ENCODE data around the gene ATR. TPM values are rescaled to one million over a fixed set of nuclear protein-coding genes. Genes with fewer than 3 reads are reported as not detected.

Gene ATR
- total RNA-seq, 6 donors from 2014 or later: 16.5 to 62.5 (median 24.0) TPM

DNA sequence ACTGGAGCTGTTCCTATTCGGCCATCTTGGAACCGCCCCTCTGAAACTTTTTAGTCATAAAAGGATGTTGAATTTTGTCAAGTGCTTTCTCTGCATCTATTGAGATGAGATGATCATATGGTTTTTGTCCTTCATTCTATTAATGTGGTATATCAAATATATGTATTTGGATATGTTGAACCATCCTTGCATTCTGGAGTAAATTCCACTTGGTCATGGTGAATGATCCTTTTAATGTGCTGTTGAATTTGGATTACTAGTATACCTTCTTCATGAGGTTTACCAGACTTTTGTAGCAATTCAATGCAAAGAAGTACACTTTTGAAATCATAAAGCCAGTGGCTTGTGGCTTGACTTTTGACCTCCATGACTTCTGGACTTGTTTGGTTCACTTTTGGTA lies 97.3 kb downstream of the ATR start:
- Histone ChIP-seq H3K9me3 (peaks cover 6 to 17% (median 12%) of the 10 kb centered on the region in 4 donors), H3K36me3 (peaks cover 8 to 56% (median 23%) of the 10 kb centered on the region in 4 donors), H3K4me1 (no peaks in the 10 kb centered on the region), H3K27me3 (no peaks in the 10 kb centered on the region), H3K27ac (no peak overlapping the region), H3K4me3 (no peak overlapping the region)
- no peak for TF ChIP-seq POLR2A (IDR thresholded peaks at IDR 0.05)
- TF ChIP-seq EP300 (IDR thresholded peaks at IDR 0.05): no peak
- no peak for TF ChIP-seq POLR2AphosphoS5 (IDR thresholded peaks at IDR 0.05)
- TF ChIP-seq, protein P1, sequence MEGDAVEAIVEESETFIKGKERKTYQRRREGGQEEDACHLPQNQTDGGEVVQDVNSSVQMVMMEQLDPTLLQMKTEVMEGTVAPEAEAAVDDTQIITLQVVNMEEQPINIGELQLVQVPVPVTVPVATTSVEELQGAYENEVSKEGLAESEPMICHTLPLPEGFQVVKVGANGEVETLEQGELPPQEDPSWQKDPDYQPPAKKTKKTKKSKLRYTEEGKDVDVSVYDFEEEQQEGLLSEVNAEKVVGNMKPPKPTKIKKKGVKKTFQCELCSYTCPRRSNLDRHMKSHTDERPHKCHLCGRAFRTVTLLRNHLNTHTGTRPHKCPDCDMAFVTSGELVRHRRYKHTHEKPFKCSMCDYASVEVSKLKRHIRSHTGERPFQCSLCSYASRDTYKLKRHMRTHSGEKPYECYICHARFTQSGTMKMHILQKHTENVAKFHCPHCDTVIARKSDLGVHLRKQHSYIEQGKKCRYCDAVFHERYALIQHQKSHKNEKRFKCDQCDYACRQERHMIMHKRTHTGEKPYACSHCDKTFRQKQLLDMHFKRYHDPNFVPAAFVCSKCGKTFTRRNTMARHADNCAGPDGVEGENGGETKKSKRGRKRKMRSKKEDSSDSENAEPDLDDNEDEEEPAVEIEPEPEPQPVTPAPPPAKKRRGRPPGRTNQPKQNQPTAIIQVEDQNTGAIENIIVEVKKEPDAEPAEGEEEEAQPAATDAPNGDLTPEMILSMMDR (IDR thresholded peaks at IDR 0.05): no peak
- 90 to 100% methylated on average over 2 of the region's 2 CpGs for WGBS, 2 donors
- DNase-seq: no peak
- no peak for ATAC-seq (ENCODE audit: low FRiP score in 2 of 2)

DNA sequence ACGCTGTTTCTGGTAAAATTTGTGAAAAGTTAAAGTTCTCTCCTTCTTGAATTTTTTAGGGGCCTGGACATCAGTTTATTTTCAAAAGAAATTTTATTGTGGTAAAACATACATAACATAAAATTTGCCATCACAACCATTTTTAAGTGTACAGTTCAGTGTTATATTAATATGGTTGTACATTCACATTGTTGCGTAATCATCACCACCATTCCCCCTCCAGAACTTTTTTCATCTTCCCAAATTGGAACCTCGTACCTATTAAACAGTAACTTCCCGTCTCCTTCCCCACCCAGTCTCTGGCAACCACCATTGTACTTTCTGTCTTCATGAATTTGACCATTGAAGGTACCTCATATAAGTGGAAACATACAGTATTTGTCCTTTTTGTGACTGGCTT lies 107.7 kb downstream of the ATR start:
- ATAC-seq (ENCODE audit: low FRiP score in 2 of 2) (no peak), DNase-seq (no peak)
- H3K27me3 ChIP-seq: no peaks in the 10 kb centered on the region
- 92 to 94% methylated on average over 4 of the region's 4 CpGs for WGBS, 2 donors
- TF ChIP-seq, protein P1 (IDR thresholded peaks at IDR 0.05): no peak
- TF ChIP-seq POLR2AphosphoS5 (IDR thresholded peaks at IDR 0.05) (no peak), EP300 (IDR thresholded peaks at IDR 0.05) (no peak), POLR2A (IDR thresholded peaks at IDR 0.05) (no peak)
- peaks cover 0 to 5% (median 0%) of the 10 kb centered on the region in 4 donors for H3K36me3 ChIP-seq
- H3K9me3 ChIP-seq: peaks cover 0 to 9% (median 3%) of the 10 kb centered on the region in 4 donors
- no peaks in the 10 kb centered on the region for H3K4me1 ChIP-seq
- H3K4me3 ChIP-seq: no peak overlapping the region
- H3K27ac ChIP-seq: no peak overlapping the region

DNA sequence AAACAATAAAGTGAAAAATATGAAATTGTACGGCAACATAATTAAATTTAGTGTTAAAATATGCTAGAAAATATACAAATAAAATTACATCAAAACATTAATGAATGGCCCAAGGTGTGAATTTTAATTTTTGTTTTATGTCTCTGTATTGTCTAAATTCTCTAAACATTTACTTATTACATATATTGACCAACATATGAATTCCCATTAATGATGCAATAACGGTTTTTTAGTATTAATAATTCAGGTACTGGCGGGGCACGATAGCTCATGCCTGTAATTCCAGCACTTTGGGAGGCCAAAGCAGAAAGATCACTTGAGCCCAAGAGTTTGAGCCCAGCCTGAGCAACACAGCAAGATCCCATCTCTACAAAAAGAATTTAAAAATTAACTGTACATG lies 110.1 kb downstream of the ATR start:
- H3K4me1 ChIP-seq: no peaks in the 10 kb centered on the region

DNA sequence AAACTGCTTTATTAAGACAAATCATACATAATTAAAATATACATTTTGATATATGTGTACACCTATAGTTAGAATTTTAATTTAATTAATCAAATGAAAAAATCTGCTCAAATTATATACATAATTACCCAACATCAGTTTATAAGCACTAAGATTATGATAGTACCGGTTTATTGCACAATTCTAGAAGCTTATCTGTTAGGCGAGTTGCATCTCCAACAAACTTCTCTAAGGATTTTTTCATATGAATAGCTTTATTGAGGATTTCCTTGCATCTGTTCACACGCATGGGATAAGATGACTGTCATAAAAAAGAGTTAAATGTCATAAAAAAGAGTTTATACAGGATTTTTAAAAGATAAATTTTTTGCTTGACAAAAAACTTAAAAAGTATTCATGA lies 110.8 kb downstream of the ATR start:
- Histone ChIP-seq H3K9me3 (no peaks in the 10 kb centered on the region), H3K36me3 (peaks cover 0 to 5% (median 2%) of the 10 kb centered on the region in 4 donors), H3K4me1 (no peaks in the 10 kb centered on the region), H3K27me3 (no peaks in the 10 kb centered on the region), H3K4me3 (no peak overlapping the region), H3K27ac (no peak overlapping the region)
- 95 to 96% methylated on average over 3 of the region's 3 CpGs for WGBS, 2 donors
- TF ChIP-seq, protein P1 (IDR thresholded peaks at IDR 0.05): no peak
- TF ChIP-seq EP300 (IDR thresholded peaks at IDR 0.05) (no peak), POLR2A (IDR thresholded peaks at IDR 0.05) (no peak)
- ATAC-seq (ENCODE audit: low FRiP score in 2 of 2) (no peak), DNase-seq (no peak)

More for the DNA sequence above, 110.1 kb downstream of the ATR start:
- DNase-seq (no peak), ATAC-seq (ENCODE audit: low FRiP score in 2 of 2) (no peak)
- no peak overlapping the region for H3K4me3 ChIP-seq
- no peaks in the 10 kb centered on the region for H3K27me3 ChIP-seq
- H3K9me3 ChIP-seq: peaks cover 0 to 4% (median under 1%) of the 10 kb centered on the region in 4 donors
- H3K27ac ChIP-seq: no peak overlapping the region
- H3K36me3 ChIP-seq: peaks cover 0 to 5% (median 2%) of the 10 kb centered on the region in 4 donors
- 97 to 98% methylated on average over 4 of the region's 4 CpGs for WGBS, 2 donors
- TF ChIP-seq EP300 (IDR thresholded peaks at IDR 0.05) (no peak), POLR2AphosphoS5 (IDR thresholded peaks at IDR 0.05) (no peak), POLR2A (IDR thresholded peaks at IDR 0.05) (no peak)
- TF ChIP-seq, protein P1 (IDR thresholded peaks at IDR 0.05): no peak

DNA sequence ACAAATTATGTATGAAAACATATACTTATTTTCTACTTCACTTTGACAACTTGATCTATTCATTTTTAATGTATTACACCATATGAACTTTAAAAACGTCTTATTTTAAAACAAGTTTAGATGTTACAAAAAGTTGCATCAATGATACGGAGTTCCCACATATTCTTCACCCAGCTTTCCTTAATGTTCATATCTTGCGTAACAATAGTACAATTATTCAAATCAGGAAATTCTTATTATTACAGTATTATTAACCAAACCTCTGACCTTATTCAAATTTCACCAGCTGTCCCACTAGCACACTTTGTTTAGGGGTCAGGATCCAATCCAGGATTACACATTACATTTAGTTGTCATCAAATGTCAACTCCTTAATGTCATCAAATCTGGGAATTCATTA lies 117.8 kb downstream of the ATR start:
- Histone ChIP-seq H3K4me1 (no peaks in the 10 kb centered on the region), H3K9me3 (no peaks in the 10 kb centered on the region), H3K27me3 (no peaks in the 10 kb centered on the region), H3K27ac (no peak overlapping the region), H3K36me3 (peaks cover 0 to 41% (median 6%) of the 10 kb centered on the region in 4 donors), H3K4me3 (no peak overlapping the region)
- TF ChIP-seq POLR2AphosphoS5 (IDR thresholded peaks at IDR 0.05) (no peak), EP300 (IDR thresholded peaks at IDR 0.05) (no peak), POLR2A (IDR thresholded peaks at IDR 0.05) (no peak)
- TF ChIP-seq, protein P1 (IDR thresholded peaks at IDR 0.05): no peak
- no peak for DNase-seq
- 82 to 87% methylated on average over 3 of the region's 3 CpGs for WGBS, 2 donors
- ATAC-seq (ENCODE audit: low FRiP score in 2 of 2): no peak

Data from upper lobe of left lung (tissue), 6 donors.